HG03064 (cell line): Measurements from ENCODE around the gene GOLGA6L2.
"Not testable (repeated sequence)": the region's sequence is repeated elsewhere in the genome, so short reads cannot be mapped to it uniquely, and the experiment has no call there.

ENCODE experiments used
- ATAC-seq: cut with Tn5 transposase; IDR thresholded peaks from one replicate; pipeline ENCODE4 v1.9.1; 2021; ENCODE audit warnings: low read depth; ENCODE audit not compliant: unreplicated experiment

GOLGA6L2 gene

GRCh38 chr15:23424111-23424904 lies 22.7 kb downstream of the GOLGA6L2 start:
- ATAC-seq = no peak

GRCh38 chr15:23422946-23423708 lies 23.9 kb downstream of the GOLGA6L2 start:
- no peak for ATAC-seq

- ATAC-seq = no peak
These were observed 24.7 kb downstream of the GOLGA6L2 start for GRCh38 chr15:23422099-23422945.

- no peak for ATAC-seq
These were observed 26.1 kb downstream of the GOLGA6L2 start for GRCh38 chr15:23420806-23421575.

- no peak for ATAC-seq
These were observed 30.4 kb downstream of the GOLGA6L2 start for GRCh38 chr15:23416349-23417276.

- ATAC-seq = not testable (repeated sequence)
These were observed 31.2 kb downstream of the GOLGA6L2 start for GRCh38 chr15:23415866-23416265.

GRCh38 chr15:23415321-23415865 lies 31.6 kb downstream of the GOLGA6L2 start:
- ATAC-seq = no peak

- ATAC-seq = not testable (repeated sequence)
These were observed 34.0 kb downstream of the GOLGA6L2 start for GRCh38 chr15:23412881-23413600.

- no peak for ATAC-seq
These were observed 35.2 kb downstream of the GOLGA6L2 start for GRCh38 chr15:23411841-23412240.

- ATAC-seq = no peak
These were observed 43.5 kb downstream of the GOLGA6L2 start for GRCh38 chr15:23403550-23403949.

GRCh38 chr15:23402544-23402943 lies 44.5 kb downstream of the GOLGA6L2 start:
- no peak for ATAC-seq

- ATAC-seq = no peak
These were observed 44.9 kb downstream of the GOLGA6L2 start for GRCh38 chr15:23402140-23402539.

- ATAC-seq = no peak
These were observed 45.4 kb downstream of the GOLGA6L2 start for GRCh38 chr15:23401627-23402026.

- ATAC-seq = not testable (repeated sequence)
These were observed 47.8 kb downstream of the GOLGA6L2 start for GRCh38 chr15:23399207-23399606.

- not testable (repeated sequence) for ATAC-seq
These were observed 48.7 kb downstream of the GOLGA6L2 start for GRCh38 chr15:23398357-23398756.

- ATAC-seq = no peak
These were observed 49.3 kb downstream of the GOLGA6L2 start for GRCh38 chr15:23397779-23398178.

- no peak for ATAC-seq
These were observed 51.2 kb downstream of the GOLGA6L2 start for GRCh38 chr15:23395832-23396231.

- ATAC-seq = no peak
These were observed 51.9 kb downstream of the GOLGA6L2 start for GRCh38 chr15:23395030-23395692.
